OCI-LY3 (cell line): ENCODE data around the gene DYRK1B.
A peak's percentile ranks its signal among the peaks of the same experiment; 100 is the strongest.

ENCODE experiments used
- H2AFZ ChIP-seq: fragments of 200-600, 300-600 bp; shearing (Covaris generic); 2 replicates; pipeline ENCODE4 v1.6.0; 2014; ENCODE audit warnings: antibody characterized with exemption, low read depth, low read length
- H3K27ac ChIP-seq: fragments of 200-600, 300-600 bp; sonication (generic); 2 replicates; pipeline ENCODE4 v1.5.1; 2014; ENCODE audit warnings: mild to moderate bottlenecking, low read length, moderate library complexity, mixed read lengths
- H3K27me3 ChIP-seq: fragments of 200-600, 300-600 bp; sonication (generic); 2 replicates; pipeline ENCODE4 v1.6.1; 2014; ENCODE audit warnings: low read depth, low read length, mixed read lengths
- H3K36me3 ChIP-seq: fragments of 200-600, 300-600 bp; sonication (generic); replicated peaks from 2 replicates; pipeline ENCODE3; 2014; ENCODE audit warnings: low read depth, low read length, mixed read lengths
- H3K4me1 ChIP-seq: fragments of 300-600, 200-600 bp; sonication (generic); 2 replicates; pipeline ENCODE4 v1.6.1; 2014; ENCODE audit warnings: low read length, mixed read lengths
- H3K4me2 ChIP-seq: fragments of 200-600, 300-600 bp; sonication (generic); 2 replicates; pipeline ENCODE4 v1.6.1; 2014; ENCODE audit warnings: low read length, mixed read lengths
- H3K4me3 ChIP-seq: fragments of 300-600, 200-600 bp; sonication (generic); 2 replicates; pipeline ENCODE4 v1.5.1; 2014; ENCODE audit warnings: antibody characterized with exemption, mild to moderate bottlenecking, low read length, moderate library complexity
- H3K79me2 ChIP-seq: fragments of 300-600, 200-600 bp; shearing (Covaris generic); 2 replicates; pipeline ENCODE4 v1.6.1; 2014; ENCODE audit warnings: mild to moderate bottlenecking, low read length, mixed read lengths
- H3K9ac ChIP-seq: fragments of 300-600, 200-600 bp; shearing (Covaris generic); 2 replicates; pipeline ENCODE4 v1.6.0; 2014; ENCODE audit warnings: mild to moderate bottlenecking, low read length, moderate library complexity
- H3K9me3 ChIP-seq: fragments of 200-600, 300-600 bp; shearing (Covaris generic); 2 replicates; pipeline ENCODE4 v1.6.1; 2014; ENCODE audit warnings: low read length, mixed read lengths; ENCODE audit not compliant: insufficient read depth
- H4K20me1 ChIP-seq: fragments of 200-600, 300-600 bp; sonication (generic); 2 replicates; pipeline ENCODE4 v1.6.1; 2016; ENCODE audit warnings: low read length, mixed read lengths; ENCODE audit not compliant: insufficient read depth
- CTCF ChIP-seq: fragments of 200-600, 300-600 bp; sonication (generic); IDR thresholded peaks from 2 replicates; pipeline ENCODE4 v1.5.1; 2014; ENCODE audit warnings: antibody characterized with exemption, low read length, low read depth
- EZH2phosphoT487 ChIP-seq: fragments of 200-600 bp; shearing (Covaris generic); IDR thresholded peaks from 2 replicates; pipeline ENCODE4 v1.6.1; 2018; ENCODE audit warnings: antibody characterized with exemption, mixed run types, low read depth

DYRK1B gene

GRCh38 chr19:39796000-39796498 is 37.9 kb downstream of the DYRK1B start:
- Histone ChIP-seq H2AFZ (no peak overlapping the region), H3K4me2 (no peak overlapping the region), H3K9ac (no peak overlapping the region), H3K4me3 (no peak overlapping the region), H3K9me3 (no peaks in the 10 kb centered on the region), H3K4me1 (peaks cover 9% of the 10 kb centered on the region), H3K27ac (no peak overlapping the region), H3K27me3 (peaks cover 22% of the 10 kb centered on the region), H3K36me3 (no peaks in the 10 kb centered on the region), H3K79me2 (no peaks in the 10 kb centered on the region), H4K20me1 (no peaks in the 10 kb centered on the region)
- TF ChIP-seq EZH2phosphoT487 (no peak), CTCF (no peak)

- Histone ChIP-seq H3K9me3 (no peaks in the 10 kb centered on the region), H3K36me3 (no peaks in the 10 kb centered on the region), H3K4me2 (peak overlapping the region; percentile 50), H3K79me2 (no peaks in the 10 kb centered on the region), H3K27me3 (peaks cover 22% of the 10 kb centered on the region), H3K4me3 (no peak overlapping the region), H3K27ac (no peak overlapping the region), H4K20me1 (no peaks in the 10 kb centered on the region), H3K9ac (no peak overlapping the region), H3K4me1 (peaks cover 9% of the 10 kb centered on the region), H2AFZ (no peak overlapping the region)
- no peak for TF ChIP-seq CTCF
- no peak for TF ChIP-seq EZH2phosphoT487
These were observed 39.0 kb downstream of the DYRK1B start for GRCh38 chr19:39795001-39795400.

GRCh38 chr19:39792999-39793546 is 40.9 kb downstream of the DYRK1B start:
- peak overlapping the region; percentile 82 for H2AFZ ChIP-seq
- H3K27ac ChIP-seq: no peak overlapping the region
- no peaks in the 10 kb centered on the region for H3K36me3 ChIP-seq
- TF ChIP-seq CTCF (peak; percentile 98), EZH2phosphoT487 (no peak)
- H3K4me2 ChIP-seq: peak overlapping the region; percentile 77
- no peaks in the 10 kb centered on the region for H4K20me1 ChIP-seq
- peaks cover 23% of the 10 kb centered on the region for H3K27me3 ChIP-seq
- H3K79me2 ChIP-seq: no peaks in the 10 kb centered on the region
- peak overlapping the region; percentile 77 for H3K4me3 ChIP-seq
- peaks cover 1% of the 10 kb centered on the region; the same call in 1 of the 2 replicates for H3K9me3 ChIP-seq
- H3K4me1 ChIP-seq: peaks cover 9% of the 10 kb centered on the region
- H3K9ac ChIP-seq: no peak overlapping the region

- Histone ChIP-seq H3K4me3 (no peak overlapping the region), H3K27me3 (peaks cover 33% of the 10 kb centered on the region; the same call in 1 of the 2 replicates), H3K79me2 (no peaks in the 10 kb centered on the region), H2AFZ (no peak overlapping the region), H3K27ac (no peak overlapping the region), H3K4me1 (no peaks in the 10 kb centered on the region), H3K36me3 (no peaks in the 10 kb centered on the region), H3K9me3 (peaks cover 5% of the 10 kb centered on the region; the same call in 1 of the 2 replicates), H4K20me1 (no peaks in the 10 kb centered on the region), H3K4me2 (no peak overlapping the region), H3K9ac (no peak overlapping the region)
- TF ChIP-seq EZH2phosphoT487: no peak
- no peak for TF ChIP-seq CTCF
These were observed 45.7 kb downstream of the DYRK1B start for GRCh38 chr19:39788244-39788643.
